Measurements from ENCODE around the gene SLCO2B1. TPM values are rescaled to one million over a fixed set of nuclear protein-coding genes. Genes with fewer than 3 reads are reported as not detected.

Gene SLCO2B1
- total and polyA plus RNA-seq, 2 experiments from 2014 or later = not detected

GRCh38 chr11:75112200-75112599, 38.7 kb upstream of the SLCO2B1 start:
- Mint-ChIP-seq H3K36me3 (ENCODE audit: low read depth) (no peaks in the 10 kb centered on the region), H3K4me1 (no peaks in the 10 kb centered on the region), H3K27ac (no peak overlapping the region), H3K9me3 (peaks cover 8% of the 10 kb centered on the region; the same call in 2 of the 3 replicates), H3K4me3 (no peak overlapping the region), H3K27me3 (ENCODE audit: insufficient read depth, low read depth, poor library complexity) (peaks cover 2% of the 10 kb centered on the region)
- DNase-seq (ENCODE audit: low spot score) = no peak
- H3K9me2 ChIP-seq (ENCODE audit: insufficient read depth) = no peaks in the 10 kb centered on the region
- no peaks in the 10 kb centered on the region for H4K20me1 ChIP-seq (replicated peaks; ENCODE audit: insufficient read depth)
- H2AFZ ChIP-seq = no peak overlapping the region
- no peak overlapping the region for H3K27ac ChIP-seq (ENCODE audit: low read depth)
- H3K36me3 ChIP-seq (ENCODE audit: insufficient read depth) = no peaks in the 10 kb centered on the region
- no peaks in the 10 kb centered on the region for H3K27me3 ChIP-seq (ENCODE audit: insufficient read depth)
- ATAC-seq = no peak
- no peaks in the 10 kb centered on the region for H3K4me1 ChIP-seq (ENCODE audit: insufficient read depth)
- H3F3A ChIP-seq (replicated peaks; ENCODE audit: low read depth) = no peaks in the 10 kb centered on the region
- no peak overlapping the region for H3K4me3 ChIP-seq
- no peak overlapping the region for H3K4me2 ChIP-seq
- TF ChIP-seq EZH2phosphoT487 (IDR thresholded peaks at IDR 0.05; ENCODE audit: unreplicated experiment) (no peak), EZH2 (IDR thresholded peaks at IDR 0.05; ENCODE audit: low read depth, unreplicated experiment) (no peak), NANOG (IDR thresholded peaks at IDR 0.05; ENCODE audit: borderline replicate concordance) (no peak), ETS1 (IDR thresholded peaks at IDR 0.05) (no peak), JUNB (IDR thresholded peaks at IDR 0.05; ENCODE audit: unreplicated experiment) (no peak), ZNF331 (CRISPR knock-in tag; IDR thresholded peaks at IDR 0.05; ENCODE audit: low read depth) (no peak), ZNF462 (CRISPR knock-in tag; IDR thresholded peaks at IDR 0.05) (no peak), CREB1 (CRISPR knock-in tag; IDR thresholded peaks at IDR 0.05; ENCODE audit: low read depth) (no peak), STAT1 (IDR thresholded peaks at IDR 0.05; ENCODE audit: unreplicated experiment) (no peak), CTCF (conservative IDR thresholded peaks at IDR 0.05; ENCODE audit: low read depth in 2 of 2) (no peak), POLR2AphosphoS5 (IDR thresholded peaks at IDR 0.05; ENCODE audit: low read depth) (no peak), ZNF114 (CRISPR knock-in tag; IDR thresholded peaks at IDR 0.05) (no peak), REST (IDR thresholded peaks at IDR 0.05; ENCODE audit: unreplicated experiment) (no peak)
- H3K79me2 ChIP-seq (replicated peaks; ENCODE audit: insufficient read depth) = no peaks in the 10 kb centered on the region
